Lower lobe of right lung (tissue), 2 donors: Measurements from ENCODE around the gene HIKESHI. TPM values are rescaled to one million over a fixed set of nuclear protein-coding genes. Genes with fewer than 3 reads are reported as not detected.

Source experiments
- ATAC-seq, 2 donors: fragments of 200-7000 bp; cut with Tn5 transposase; one replicate each; pipeline ENCODE4 v1.9.1; 2020 to 2022; ENCODE audit warnings: mild to moderate bottlenecking in 2 of 2, moderate library complexity in 2 of 2
- DNase-seq: peaks from one replicate; pipeline ENCODE4 v3.0.0-alpha.2; 2020
- H3K27ac ChIP-seq: fragments of 200-600 bp; one replicate; pipeline ENCODE4 v1.8.0; 2022
- H3K27me3 ChIP-seq: fragments of 200-600 bp; one replicate; pipeline ENCODE4 v1.8.0; 2022; ENCODE audit warnings: low read depth
- H3K36me3 ChIP-seq: fragments of 200-600 bp; one replicate; pipeline ENCODE4 v1.8.0; 2022; ENCODE audit warnings: mild to moderate bottlenecking
- H3K4me1 ChIP-seq: fragments of 200-600 bp; one replicate; pipeline ENCODE4 v1.8.0; 2022
- H3K4me3 ChIP-seq: fragments of 200-600 bp; one replicate; pipeline ENCODE4 v1.8.0; 2022; ENCODE audit warnings: mild to moderate bottlenecking
- H3K9me3 ChIP-seq: fragments of 200-600 bp; one replicate; pipeline ENCODE4 v1.8.0; 2022
- CTCF ChIP-seq: fragments of 200-600 bp; IDR thresholded peaks from one replicate; pipeline ENCODE4 v1.8.0; 2022; ENCODE audit warnings: antibody characterized with exemption, mild to moderate bottlenecking
- intact Hi-C: fragments of 100-400 bp; cut with DNase I; formaldehyde crosslinking; loops from one replicate; pipeline ENCODE4 v1.11.0; 2022
- total RNA-seq: library from RNA; stranded (reverse); fragmentation: NEBNext Ultra II Directional; extraction: Animal tissue kit (Norgen Biotek cat#: 25700); gene quantifications from one replicate; pipeline ENCODE4 v1.2.1, GENCODE V29; 2021
- donor health status: DM: no; HTN: yes; CAD: no; lungs with severe emphysema.

Gene HIKESHI
- total RNA-seq, 1 donor from 2014 or later = 29.5 TPM

DNA sequence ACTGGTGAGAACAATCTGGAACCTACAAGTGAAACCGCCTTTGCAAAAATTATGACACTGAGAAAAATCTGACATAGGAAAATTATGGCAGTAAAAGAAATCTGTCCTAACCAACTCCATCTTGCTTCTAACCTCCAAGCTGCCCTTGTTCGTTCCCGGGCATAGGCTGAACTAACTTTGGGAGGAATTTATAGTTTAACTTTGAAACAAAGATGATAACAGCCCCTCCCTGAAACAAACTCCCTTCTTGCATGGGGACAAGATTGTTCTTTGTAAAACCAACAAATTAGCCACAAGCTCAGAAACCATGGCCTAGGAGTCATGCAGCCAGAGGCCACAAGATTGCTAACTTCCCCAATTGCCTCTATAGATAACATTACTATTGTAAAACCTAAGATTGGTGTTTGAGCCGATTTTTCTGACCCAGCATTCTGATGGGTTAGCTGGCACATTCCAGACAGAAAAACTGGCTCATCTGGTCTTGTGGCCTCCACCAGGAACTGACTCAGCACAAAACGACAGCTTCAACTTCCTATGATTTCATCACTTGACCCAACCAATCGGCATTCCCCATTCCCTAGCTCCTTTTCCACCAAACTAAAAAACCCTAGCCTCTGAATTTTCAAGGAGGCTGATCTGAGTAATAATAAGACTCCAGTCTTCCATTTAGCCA is 69.0 kb downstream of the HIKESHI start:
- no peak for TF ChIP-seq CTCF
- Histone ChIP-seq H3K4me1 (peaks cover 4% of the 10 kb centered on the region), H3K9me3 (no peaks in the 10 kb centered on the region), H3K36me3 (no peaks in the 10 kb centered on the region), H3K27me3 (no peaks in the 10 kb centered on the region), H3K27ac (no peak overlapping the region), H3K4me3 (no peak overlapping the region)
- intact Hi-C loops = no loop called here
- ATAC-seq = no peak
- no peak for DNase-seq

DNA sequence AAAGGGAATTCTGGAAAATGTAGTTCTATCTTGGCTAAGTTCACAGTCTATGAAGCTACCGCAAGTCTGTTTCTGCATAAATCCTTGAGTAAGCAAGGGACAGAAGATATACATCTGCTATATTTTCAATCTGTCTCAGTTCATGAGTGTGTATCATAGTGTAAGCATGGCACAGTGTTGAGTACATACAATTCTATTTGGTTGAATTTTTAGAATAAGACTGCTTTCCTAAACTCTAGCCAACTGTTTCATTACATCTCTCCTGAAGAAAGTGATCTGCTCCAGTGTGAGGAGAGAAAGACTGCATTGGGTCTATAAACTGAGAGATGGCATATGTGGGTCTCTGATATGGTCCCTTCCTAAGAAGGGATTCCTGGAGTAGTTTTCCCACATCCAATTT is 70.0 kb downstream of the HIKESHI start:
- H3K36me3 ChIP-seq = no peaks in the 10 kb centered on the region
- TF ChIP-seq CTCF = no peak
- ATAC-seq (no peak), DNase-seq (no peak)
- no peaks in the 10 kb centered on the region for H3K27me3 ChIP-seq
- peaks cover 4% of the 10 kb centered on the region for H3K4me1 ChIP-seq
- H3K9me3 ChIP-seq = no peaks in the 10 kb centered on the region
- no peak overlapping the region for H3K27ac ChIP-seq
- H3K4me3 ChIP-seq = no peak overlapping the region
- intact Hi-C loops = no loop called here

DNA sequence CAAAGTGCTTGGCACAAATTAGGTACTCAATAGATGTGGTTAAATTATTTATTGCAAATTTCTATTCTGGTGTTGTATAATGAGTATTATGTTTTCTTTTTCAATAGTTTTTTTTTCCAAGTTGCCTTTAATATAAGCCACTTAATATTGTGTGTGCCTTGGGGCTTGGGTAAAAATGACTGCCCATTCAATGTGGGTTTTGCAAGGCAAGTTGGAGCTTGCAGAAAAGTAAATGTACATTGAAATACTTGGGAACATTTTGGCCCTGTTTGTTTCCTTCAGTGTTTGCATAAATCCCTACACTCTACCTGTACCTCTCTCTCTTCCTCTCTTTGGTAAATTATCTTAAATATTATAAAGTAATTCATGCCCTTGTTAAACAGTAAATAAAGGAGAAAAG is 70.5 kb downstream of the HIKESHI start:
- no peaks in the 10 kb centered on the region for H3K27me3 ChIP-seq
- TF ChIP-seq CTCF = no peak
- peaks cover 4% of the 10 kb centered on the region for H3K4me1 ChIP-seq
- DNase-seq = no peak
- intact Hi-C loops = no loop called here
- no peak overlapping the region for H3K27ac ChIP-seq
- H3K4me3 ChIP-seq = no peak overlapping the region
- no peaks in the 10 kb centered on the region for H3K9me3 ChIP-seq
- no peaks in the 10 kb centered on the region for H3K36me3 ChIP-seq
- ATAC-seq = no peak

- peaks cover 4% of the 10 kb centered on the region for H3K4me1 ChIP-seq
- DNase-seq (no peak), ATAC-seq (no peak)
- H3K36me3 ChIP-seq = no peaks in the 10 kb centered on the region
- intact Hi-C loops = no loop called here
- no peaks in the 10 kb centered on the region for H3K9me3 ChIP-seq
- no peak overlapping the region for H3K4me3 ChIP-seq
- H3K27ac ChIP-seq = no peak overlapping the region
- no peak for TF ChIP-seq CTCF
- no peaks in the 10 kb centered on the region for H3K27me3 ChIP-seq
Observed at GRCh38 chr11:86374069-86374468, 72.0 kb downstream of the HIKESHI start.

GRCh38 chr11:86374586-86374985 is 72.5 kb downstream of the HIKESHI start, which contains the start of gene CCDC81:
CCDC81 (plus strand) TSS chr11:86374887; CDS start chr11:86375164, 277 bp downstream.
- no peak for ATAC-seq
- Histone ChIP-seq H3K27me3 (no peaks in the 10 kb centered on the region), H3K27ac (no peak within 1 kb of the TSS), H3K4me1 (peaks cover 4% of the 10 kb centered on the region), H3K9me3 (no peaks in the 10 kb centered on the region), H3K4me3 (no peak within 1 kb of the TSS), H3K36me3 (no peaks in the 10 kb centered on the region)
- peak; percentile 46 for DNase-seq
- TF ChIP-seq CTCF = no peak
- intact Hi-C loops = no loop called here
